Measurements from ENCODE around the gene GFRA1. TPM values are rescaled to one million over a fixed set of nuclear protein-coding genes. Genes with fewer than 3 reads are reported as not detected.

Gene GFRA1
- total and polyA plus RNA-seq, 5 experiments from 2014 or later: not detected

- ATAC-seq (no peak), DNase-seq (no peak)
- H3K27ac Mint-ChIP-seq: no peak overlapping the region
- H3K4me3 Mint-ChIP-seq: no peak overlapping the region
- H3K36me3 Mint-ChIP-seq: no peaks in the 10 kb centered on the region
- peaks cover 0 to 7% (median 0%) of the 10 kb centered on the region in 5 donors for H3K27me3 Mint-ChIP-seq
- H3K9me3 Mint-ChIP-seq: peaks cover 0 to 3% (median 0%) of the 10 kb centered on the region in 9 donors
- POLR2A ChIA-PET: no interaction called here
- peaks cover 0 to 3% (median 0%) of the 10 kb centered on the region in 4 donors for H3K4me1 Mint-ChIP-seq
These were observed 21.2 kb downstream of the GFRA1 start for GRCh38 chr10:116251602-116252395.

DNA sequence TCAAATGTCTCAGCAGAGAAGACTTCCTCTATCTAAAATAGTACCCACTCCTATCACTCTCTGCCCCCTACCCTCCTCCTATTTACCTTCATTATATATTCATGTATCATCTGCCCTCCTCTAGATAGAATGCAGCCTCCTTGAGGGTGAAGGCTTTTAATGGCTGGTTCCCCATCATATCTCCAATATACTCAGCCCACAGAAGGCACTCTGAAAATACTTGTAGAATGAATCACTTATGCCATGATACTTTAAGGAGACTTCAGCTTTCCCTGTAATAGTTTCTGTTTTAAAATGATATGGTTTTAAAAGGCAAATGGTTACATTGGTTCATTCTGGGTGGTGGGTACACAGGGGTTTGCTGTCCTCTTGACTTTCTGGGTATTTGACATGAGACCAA, 25.3 kb downstream of the GFRA1 start:
- peaks cover 0 to 4% (median 0%) of the 10 kb centered on the region in 5 donors for H3K27me3 Mint-ChIP-seq
- POLR2A ChIA-PET: no interaction called here
- no peaks in the 10 kb centered on the region for H3K36me3 Mint-ChIP-seq
- DNase-seq (no peak), ATAC-seq (no peak)
- H3K4me3 Mint-ChIP-seq: no peak overlapping the region
- H3K27ac Mint-ChIP-seq: peak overlapping the region in 1 of 10 donors; percentile 21
- H3K9me3 Mint-ChIP-seq: peaks cover 0 to 3% (median 0%) of the 10 kb centered on the region in 9 donors
- H3K4me1 Mint-ChIP-seq: no peaks in the 10 kb centered on the region

GRCh38 chr10:116246263-116246662, 26.7 kb downstream of the GFRA1 start:
- H3K27me3 Mint-ChIP-seq: peaks cover 0 to 4% (median 0%) of the 10 kb centered on the region in 5 donors
- no peaks in the 10 kb centered on the region for H3K36me3 Mint-ChIP-seq
- no peak overlapping the region for H3K4me3 Mint-ChIP-seq
- POLR2A ChIA-PET: no interaction called here
- H3K9me3 Mint-ChIP-seq: peaks cover 0 to 3% (median 0%) of the 10 kb centered on the region in 9 donors
- no peak for ATAC-seq
- DNase-seq: no peak
- H3K27ac Mint-ChIP-seq: no peak overlapping the region
- H3K4me1 Mint-ChIP-seq: no peaks in the 10 kb centered on the region

DNA sequence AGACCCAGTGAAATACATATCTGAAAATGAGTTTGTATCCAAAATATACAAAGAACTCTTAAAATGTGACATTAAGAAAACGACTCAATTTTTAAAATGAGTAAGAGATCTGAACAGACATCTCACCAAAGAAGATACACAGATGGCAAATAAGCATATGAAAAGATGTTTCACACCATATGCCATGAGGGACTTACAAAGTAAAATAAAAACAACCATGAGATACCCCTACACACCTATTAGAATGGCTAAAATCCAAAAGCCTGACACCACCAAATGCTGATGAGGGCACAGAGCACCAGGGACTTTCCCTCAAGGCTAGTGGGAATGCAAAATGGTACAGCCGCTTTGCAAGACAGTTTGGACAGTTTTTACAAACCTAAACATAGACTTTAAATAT, 27.9 kb downstream of the GFRA1 start:
- H3K4me1 Mint-ChIP-seq: no peaks in the 10 kb centered on the region
- DNase-seq: no peak
- POLR2A ChIA-PET: no interaction called here

GRCh38 chr10:116241642-116242410, 31.2 kb downstream of the GFRA1 start:
- Mint-ChIP-seq H3K27me3 (peaks cover 0 to 8% (median 1%) of the 10 kb centered on the region in 5 donors), H3K9me3 (no peaks in the 10 kb centered on the region), H3K4me3 (no peak overlapping the region), H3K36me3 (no peaks in the 10 kb centered on the region), H3K4me1 (no peaks in the 10 kb centered on the region), H3K27ac (no peak overlapping the region)
- POLR2A ChIA-PET: no interaction called here
- ATAC-seq (no peak), DNase-seq (no peak)

More for the DNA sequence above, 27.9 kb downstream of the GFRA1 start:
- Mint-ChIP-seq H3K4me3 (no peak overlapping the region), H3K36me3 (no peaks in the 10 kb centered on the region), H3K9me3 (peaks cover 0 to 3% (median 0%) of the 10 kb centered on the region in 9 donors), H3K27me3 (peaks cover 0 to 4% (median 0%) of the 10 kb centered on the region in 5 donors), H3K27ac (no peak overlapping the region)
- no peak for ATAC-seq

- H3K9me3 Mint-ChIP-seq: no peaks in the 10 kb centered on the region
- H3K36me3 Mint-ChIP-seq: no peaks in the 10 kb centered on the region
- no peak overlapping the region for H3K27ac Mint-ChIP-seq
- no peaks in the 10 kb centered on the region for H3K4me1 Mint-ChIP-seq
- DNase-seq: no peak
- H3K4me3 Mint-ChIP-seq: no peak overlapping the region
- no peak for ATAC-seq
- POLR2A ChIA-PET: no interaction called here
- peaks cover 0 to 8% (median 1%) of the 10 kb centered on the region in 5 donors for H3K27me3 Mint-ChIP-seq
These were observed 31.9 kb downstream of the GFRA1 start for GRCh38 chr10:116241085-116241484.

DNA sequence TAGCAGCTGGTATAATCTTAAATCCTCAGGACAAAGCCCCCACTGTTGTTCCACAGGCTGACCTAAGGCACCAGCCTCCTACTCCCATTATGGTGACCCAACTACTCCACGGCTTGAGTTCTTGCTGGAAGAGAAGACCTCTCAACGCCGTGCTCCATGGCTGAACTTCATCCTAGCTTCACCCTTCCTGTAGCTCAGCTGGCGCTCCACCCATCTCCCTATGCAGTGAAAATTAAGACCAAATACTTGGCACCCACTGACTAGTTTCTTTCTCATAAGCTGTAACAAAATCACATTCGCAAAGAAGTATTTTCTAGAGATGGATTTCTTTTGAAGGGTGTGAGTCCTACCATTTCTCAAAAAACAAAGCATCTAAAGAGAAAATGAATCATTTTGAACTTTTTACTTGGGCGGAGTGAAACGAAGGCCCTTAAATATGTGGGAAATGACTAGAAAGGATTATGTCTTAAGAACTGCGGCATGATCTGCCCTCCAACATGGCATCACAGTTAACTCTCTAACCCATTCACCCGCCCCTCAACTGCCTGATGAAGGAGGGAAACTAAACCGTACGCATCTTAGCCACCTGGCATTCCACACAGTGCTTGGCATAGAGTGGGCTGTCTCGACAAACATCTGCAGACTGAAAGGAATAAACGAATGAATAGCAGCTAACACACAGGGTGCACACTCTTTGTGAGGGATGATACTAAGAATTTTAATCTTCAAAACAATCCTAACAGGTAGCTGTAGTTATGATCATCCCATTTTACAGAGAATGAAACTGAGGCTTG, 32.7 kb downstream of the GFRA1 start:
- H3K4me1 Mint-ChIP-seq: no peaks in the 10 kb centered on the region
- peaks cover 0 to 1% (median 0%) of the 10 kb centered on the region in 9 donors for H3K9me3 Mint-ChIP-seq
- ATAC-seq (no peak), DNase-seq (no peak)
- H3K36me3 Mint-ChIP-seq: no peaks in the 10 kb centered on the region
- POLR2A ChIA-PET: no interaction called here
- H3K27ac Mint-ChIP-seq: no peak overlapping the region
- peaks cover 0 to 8% (median 1%) of the 10 kb centered on the region in 5 donors for H3K27me3 Mint-ChIP-seq
- no peak overlapping the region for H3K4me3 Mint-ChIP-seq

- DNase-seq: no peak
- Mint-ChIP-seq H3K27ac (no peak overlapping the region), H3K4me1 (no peaks in the 10 kb centered on the region), H3K36me3 (no peaks in the 10 kb centered on the region), H3K27me3 (peaks cover 0 to 8% (median 1%) of the 10 kb centered on the region in 5 donors), H3K9me3 (peaks cover 0 to 5% (median 0%) of the 10 kb centered on the region in 9 donors), H3K4me3 (no peak overlapping the region)
- POLR2A ChIA-PET: no interaction called here
- ATAC-seq: no peak
These were observed 33.8 kb downstream of the GFRA1 start for GRCh38 chr10:116239229-116239628.

DNA sequence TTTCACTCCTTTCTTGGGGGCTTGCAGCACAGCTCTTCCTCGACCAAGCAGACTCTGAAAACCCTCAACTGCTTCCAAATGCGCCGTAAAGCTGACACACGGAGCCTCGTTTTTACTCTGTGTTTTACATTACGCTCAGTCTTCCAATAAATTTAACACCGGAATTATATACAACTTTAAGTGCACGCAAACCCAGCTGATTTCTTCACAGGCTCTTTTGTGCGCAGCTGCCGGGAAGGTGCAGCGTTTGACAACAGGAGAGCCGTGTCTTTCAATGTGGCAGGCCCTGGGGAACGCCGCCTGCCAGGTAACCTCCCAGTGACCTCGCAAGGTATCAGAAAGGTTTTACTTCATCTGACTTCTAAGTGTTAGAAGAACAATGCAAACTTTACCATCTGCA, 35.0 kb downstream of the GFRA1 start:
- Mint-ChIP-seq H3K27me3 (peaks cover 0 to 8% (median 1%) of the 10 kb centered on the region in 5 donors), H3K4me1 (no peaks in the 10 kb centered on the region), H3K36me3 (no peaks in the 10 kb centered on the region), H3K27ac (no peak overlapping the region), H3K9me3 (peaks cover 0 to 5% (median 0%) of the 10 kb centered on the region in 9 donors), H3K4me3 (no peak overlapping the region)
- POLR2A ChIA-PET: no interaction called here
- ATAC-seq: no peak
- no peak for DNase-seq

DNA sequence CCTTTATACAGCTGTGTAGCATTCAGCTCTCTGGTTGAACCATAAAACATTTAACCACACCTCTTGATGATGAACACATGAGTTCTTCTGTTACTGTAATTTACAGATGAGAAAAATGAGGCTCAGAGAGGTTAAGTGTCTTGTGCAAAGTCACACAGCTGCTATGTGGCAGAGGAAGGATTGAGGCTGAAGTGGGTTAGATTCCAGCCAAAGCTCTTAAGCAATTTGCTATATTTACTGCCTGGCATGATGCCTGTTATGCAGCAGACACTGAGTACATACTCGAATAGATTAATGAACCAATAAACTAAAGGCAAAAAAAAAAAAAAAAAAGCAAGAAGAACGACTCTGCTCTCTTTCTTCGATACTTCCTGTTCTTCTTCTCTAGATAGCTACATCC, 35.7 kb downstream of the GFRA1 start:
- no peak overlapping the region for H3K4me3 Mint-ChIP-seq
- POLR2A ChIA-PET: no interaction called here
- peaks cover 0 to 8% (median 1%) of the 10 kb centered on the region in 5 donors for H3K27me3 Mint-ChIP-seq
- H3K27ac Mint-ChIP-seq: no peak overlapping the region
- H3K4me1 Mint-ChIP-seq: no peaks in the 10 kb centered on the region
- peaks cover 0 to 5% (median 0%) of the 10 kb centered on the region in 9 donors for H3K9me3 Mint-ChIP-seq
- DNase-seq (no peak), ATAC-seq (no peak)
- H3K36me3 Mint-ChIP-seq: no peaks in the 10 kb centered on the region

GRCh38 chr10:116233230-116233629, 39.8 kb downstream of the GFRA1 start:
- ATAC-seq: no peak
- DNase-seq: no peak
- H3K9me3 Mint-ChIP-seq: peaks cover 0 to 5% (median 0%) of the 10 kb centered on the region in 9 donors

GRCh38 chr10:116232613-116233012, 40.4 kb downstream of the GFRA1 start:
- Mint-ChIP-seq H3K27me3 (peaks cover 0 to 3% (median 0%) of the 10 kb centered on the region in 5 donors), H3K36me3 (no peaks in the 10 kb centered on the region), H3K9me3 (peaks cover 0 to 5% (median 0%) of the 10 kb centered on the region in 9 donors), H3K4me3 (no peak overlapping the region), H3K27ac (no peak overlapping the region), H3K4me1 (no peaks in the 10 kb centered on the region)
- DNase-seq (no peak), ATAC-seq (no peak)
- POLR2A ChIA-PET: no interaction called here

More at GRCh38 chr10:116233230-116233629, 39.8 kb downstream of the GFRA1 start:
- POLR2A ChIA-PET: no interaction called here
- H3K4me3 Mint-ChIP-seq: no peak overlapping the region
- H3K36me3 Mint-ChIP-seq: no peaks in the 10 kb centered on the region
- H3K4me1 Mint-ChIP-seq: no peaks in the 10 kb centered on the region
- peaks cover 0 to 8% (median 2%) of the 10 kb centered on the region in 5 donors for H3K27me3 Mint-ChIP-seq
- H3K27ac Mint-ChIP-seq: no peak overlapping the region
